NCI-H1092 (cell line): Measurements from ENCODE around the gene STOML1.
A peak's percentile ranks its signal among the peaks of the same experiment; 100 is the strongest.

Source experiments
- DNase-seq: peaks from one replicate; lab custom pipeline; 2025; lab: John Stamatoyannopoulos, UW

Gene STOML1

GRCh38 chr15:74019734-74020133 is 27.6 kb upstream of the STOML1 start:
- no peak for DNase-seq

GRCh38 chr15:74013374-74013894 is 21.3 kb upstream of the STOML1 start:
- no peak for DNase-seq

- no peak for DNase-seq
Measured at GRCh38 chr15:74011610-74012009, 19.5 kb upstream of the STOML1 start.

- DNase-seq, result no peak
Measured at GRCh38 chr15:74010929-74011540, 18.9 kb upstream of the STOML1 start.

- DNase-seq, result no peak
Measured at GRCh38 chr15:74008901-74009300, 16.8 kb upstream of the STOML1 start.

GRCh38 chr15:74007820-74008371 is 15.8 kb upstream of the STOML1 start:
- DNase-seq, result no peak

- no peak for DNase-seq
Measured at GRCh38 chr15:74006774-74007639, 14.9 kb upstream of the STOML1 start.

GRCh38 chr15:73997986-73998385 is 5.9 kb upstream of the STOML1 start:
- no peak for DNase-seq

- no peak for DNase-seq
Measured at GRCh38 chr15:73996939-73997338, 4.8 kb upstream of the STOML1 start.

- DNase-seq, result no peak
Measured at GRCh38 chr15:73996267-73996666, 4.2 kb upstream of the STOML1 start.

GRCh38 chr15:73994912-73995622 is 3.0 kb upstream of the STOML1 start:
- DNase-seq, result no peak

GRCh38 chr15:73994413-73994883 is 2.4 kb upstream of the STOML1 start, which contains the start of gene PML:
Gene PML, plus strand, starts transcription at chr15:73994716. Its CDS starts 97 bp downstream, at chr15:73994813.
- DNase-seq, result peak; percentile 84

- DNase-seq, result no peak
Measured at GRCh38 chr15:73993211-73993994, 1.3 kb upstream of the STOML1 start.

- DNase-seq, result no peak
Measured at GRCh38 chr15:73992594-73992898, 451 bp upstream of the STOML1 start.

GRCh38 chr15:73991260-73991659 is 835 bp downstream of the STOML1 start:
- peak; percentile 44 for DNase-seq

GRCh38 chr15:73990250-73991005 is 1.7 kb downstream of the STOML1 start:
- peak; percentile 16 for DNase-seq

GRCh38 chr15:73989001-73989798 is 2.9 kb downstream of the STOML1 start:
- no peak for DNase-seq

GRCh38 chr15:73988445-73988969 is 3.6 kb downstream of the STOML1 start:
- DNase-seq, result no peak

GRCh38 chr15:73987681-73988444 is 4.2 kb downstream of the STOML1 start:
- no peak for DNase-seq
